H9 (cell line): ENCODE results near the gene PPAT. TPM values are rescaled to one million over a fixed set of nuclear protein-coding genes. Genes with fewer than 3 reads are reported as not detected.

Experiments
- DNase-seq: peaks from one replicate; pipeline ENCODE4 v3.0.0-alpha.2; 2017
- H2AFZ ChIP-seq: one replicate; pipeline ENCODE4 v1.6.1; 2013; ENCODE audit warnings: mild to moderate bottlenecking, low read length, control low read depth, moderate library complexity
- H2AK5ac ChIP-seq: 2 replicates; pipeline ENCODE4 v1.6.1; 2013; ENCODE audit warnings: low read length, control low read depth, mixed read lengths; ENCODE audit not compliant: insufficient read length
- H2BK120ac ChIP-seq: one replicate; pipeline ENCODE4 v1.6.1; 2013; ENCODE audit warnings: low read depth, mild to moderate bottlenecking, low read length, control low read depth, inconsistent platforms; ENCODE audit not compliant: poor library complexity, severe bottlenecking
- H2BK12ac ChIP-seq: 2 replicates; pipeline ENCODE4 v1.6.1; 2013; ENCODE audit warnings: low read length, control low read depth, mixed read lengths, low read depth; ENCODE audit not compliant: insufficient read length
- H2BK15ac ChIP-seq: 2 replicates; pipeline ENCODE4 v1.6.1; 2013; ENCODE audit warnings: low read depth, low read length, control low read depth
- H2BK20ac ChIP-seq: one replicate; pipeline ENCODE4 v1.6.1; 2013; ENCODE audit warnings: low read depth, mild to moderate bottlenecking, low read length, control low read depth, inconsistent platforms; ENCODE audit not compliant: poor library complexity, severe bottlenecking
- H2BK5ac ChIP-seq: 2 replicates; pipeline ENCODE4 v1.6.1; 2013; ENCODE audit warnings: low read length, control low read depth, mixed read lengths; ENCODE audit not compliant: insufficient read length
- H3K14ac ChIP-seq: 2 replicates; pipeline ENCODE4 v1.6.1; 2013; ENCODE audit warnings: low read length, control low read depth; ENCODE audit not compliant: insufficient read depth
- H3K18ac ChIP-seq: 2 replicates; pipeline ENCODE4 v1.6.1; 2013; ENCODE audit warnings: low read depth, mild to moderate bottlenecking, mixed read lengths, low read length, control low read depth; ENCODE audit not compliant: insufficient read length
- H3K23ac ChIP-seq: 2 replicates; pipeline ENCODE4 v1.6.1; 2013; ENCODE audit warnings: low read length, control low read depth, mixed read lengths, low read depth; ENCODE audit not compliant: insufficient read length
- H3K23me2 ChIP-seq: 2 replicates; pipeline ENCODE4 v1.6.1; 2013; ENCODE audit warnings: low read depth, mild to moderate bottlenecking, mixed read lengths, low read length, control low read depth; ENCODE audit not compliant: insufficient read length, poor library complexity, severe bottlenecking
- H3K27ac ChIP-seq: 2 replicates; pipeline ENCODE4 v1.5.1; 2013; ENCODE audit warnings: low read length, control low read depth, mixed read lengths, low read depth; ENCODE audit not compliant: insufficient read length
- H3K27me3 ChIP-seq: 2 replicates; pipeline ENCODE4 v1.6.1; 2013; ENCODE audit warnings: low read length, control low read depth, inconsistent platforms; ENCODE audit not compliant: insufficient read depth
- H3K4ac ChIP-seq: 2 replicates; pipeline ENCODE4 v1.6.1; 2013; ENCODE audit warnings: low read depth, mild to moderate bottlenecking, control low read depth, inconsistent platforms, low read length, moderate library complexity
- H3K4me1 ChIP-seq: 2 replicates; pipeline ENCODE4 v1.6.1; 2013; ENCODE audit warnings: low read length, control low read depth, inconsistent platforms; ENCODE audit not compliant: insufficient read depth
- H3K4me2 ChIP-seq: 2 replicates; pipeline ENCODE4 v1.6.1; 2013; ENCODE audit warnings: low read length, control low read depth, mixed read lengths; ENCODE audit not compliant: insufficient read length, insufficient read depth
- H3K56ac ChIP-seq: 2 replicates; pipeline ENCODE4 v1.6.1; 2013; ENCODE audit warnings: low read depth, mild to moderate bottlenecking, mixed read lengths, low read length, control low read depth; ENCODE audit not compliant: insufficient read length
- H3K79me1 ChIP-seq: 2 replicates; pipeline ENCODE4 v1.6.1; 2013; ENCODE audit warnings: low read depth, mild to moderate bottlenecking, moderate library complexity, low read length, control low read depth, inconsistent platforms; ENCODE audit not compliant: insufficient read depth, poor library complexity, severe bottlenecking
- H3K79me2 ChIP-seq: 2 replicates; pipeline ENCODE4 v1.6.1; 2013; ENCODE audit warnings: low read length, control low read depth, inconsistent platforms; ENCODE audit not compliant: insufficient read depth
- H3K9ac ChIP-seq: 2 replicates; pipeline ENCODE4 v1.6.1; 2013; ENCODE audit warnings: low read length, control low read depth, mixed read lengths; ENCODE audit not compliant: insufficient read length; ENCODE audit errors: extremely low read depth
- H3K9me3 ChIP-seq: one replicate; pipeline ENCODE4 v1.6.1; 2013; ENCODE audit warnings: low read depth, low read length, inconsistent platforms; ENCODE audit not compliant: control insufficient read depth
- H3T11ph ChIP-seq: one replicate; pipeline ENCODE4 v1.6.1; 2013; ENCODE audit warnings: mild to moderate bottlenecking, low read length, control low read depth, inconsistent platforms
- H4K20me1 ChIP-seq: one replicate; pipeline ENCODE4 v1.6.1; 2013; ENCODE audit not compliant: control insufficient read depth, insufficient read length, insufficient read depth
- H4K5ac ChIP-seq: 2 replicates; pipeline ENCODE4 v1.6.1; 2013; ENCODE audit warnings: low read depth, mild to moderate bottlenecking, mixed read lengths, low read length, control low read depth; ENCODE audit not compliant: insufficient read length
- H4K8ac ChIP-seq: replicated peaks from 2 replicates; pipeline ENCODE4 v1.6.1; 2013; ENCODE audit warnings: low read length, control low read depth, mixed read lengths, low read depth; ENCODE audit not compliant: insufficient read length
- H4K91ac ChIP-seq: 2 replicates; pipeline ENCODE4 v1.6.1; 2013; ENCODE audit warnings: low read depth, mild to moderate bottlenecking, moderate library complexity, mixed read lengths, low read length, control low read depth; ENCODE audit not compliant: insufficient read length
- H3K27ac Mint-ChIP-seq, 3 experiments: 2 replicates in 2 of 3; 3 replicates in 1 of 3; pipeline ENCODE4 v1.8.0; 2020 to 2021; ENCODE audit warnings: mixed read lengths in 3 of 3, mild to moderate bottlenecking in 1 of 3, moderate library complexity in 1 of 3
- H3K27me3 Mint-ChIP-seq: 2 replicates; pipeline ENCODE4 v1.8.0; 2021; ENCODE audit warnings: low read depth, mild to moderate bottlenecking, moderate library complexity, mixed read lengths
- H3K36me3 Mint-ChIP-seq, 3 experiments: 2 replicates in 2 of 3; 3 replicates in 1 of 3; pipeline ENCODE4 v1.8.0; 2020 to 2021; ENCODE audit warnings: low read depth in 3 of 3, mixed read lengths in 3 of 3; ENCODE audit not compliant: insufficient read depth in 1 of 3
- H3K4me1 Mint-ChIP-seq, 2 experiments: 2 replicates each; pipeline ENCODE4 v1.8.0; 2020; ENCODE audit warnings: mixed read lengths in 2 of 2
- H3K4me3 Mint-ChIP-seq, 2 experiments: 2 replicates in 1 of 2; 3 replicates in 1 of 2; pipeline ENCODE4 v1.8.0; 2020 to 2021; ENCODE audit warnings: mild to moderate bottlenecking in 2 of 2, mixed read lengths in 2 of 2, moderate library complexity in 1 of 2
- H3K9me3 Mint-ChIP-seq, 2 experiments: 2 replicates in 1 of 2; 3 replicates in 1 of 2; pipeline ENCODE4 v1.8.0; 2020; ENCODE audit warnings: mild to moderate bottlenecking in 2 of 2, mixed read lengths in 2 of 2, moderate library complexity in 1 of 2
- CTCF ChIP-seq: fragments of 200-600 bp; sonication (generic); conservative IDR thresholded peaks from 3 replicates; pipeline ENCODE4 v1.8.0; 2021; ENCODE audit warnings: antibody characterized with exemption, mild to moderate bottlenecking
- total RNA-seq: library from RNA; stranded (reverse); gene quantifications from 2 replicates; pipeline ENCODE4 v1.2.1, GENCODE V29; 2021

Gene PPAT
- total RNA-seq, 1 experiment from 2014 or later, result 77.1 TPM

GRCh38 chr4:56433280-56433679 lies 2.1 kb downstream of the PPAT start:
- no peak overlapping the region for H3K23ac ChIP-seq
- no peak overlapping the region for H3T11ph ChIP-seq
- H3K4ac ChIP-seq, result no peak overlapping the region
- H3K79me1 ChIP-seq, result no peaks in the 10 kb centered on the region
- H4K8ac ChIP-seq, result no peak overlapping the region
- H3K9ac ChIP-seq, result peak overlapping the region; percentile 42
- no peaks in the 10 kb centered on the region for H3K9me3 ChIP-seq
- H2BK12ac ChIP-seq, result no peak overlapping the region
- H3K27ac Mint-ChIP-seq, result peak overlapping the region in 1 of 3 experiments; percentile 88; a peak in 1 of 7 replicates
- peaks cover 17 to 32% of the 10 kb centered on the region in 2 experiments for H3K4me1 Mint-ChIP-seq
- no peak for TF ChIP-seq CTCF
- H2BK120ac ChIP-seq, result no peak overlapping the region
- no peak overlapping the region for H2AFZ ChIP-seq
- H2AK5ac ChIP-seq, result no peak overlapping the region
- no peak overlapping the region for H3K14ac ChIP-seq
- H3K56ac ChIP-seq, result no peak overlapping the region
- peaks cover 4% of the 10 kb centered on the region for H4K20me1 ChIP-seq
- peaks cover 1% of the 10 kb centered on the region; the same call in 1 of the 2 replicates for H3K27me3 Mint-ChIP-seq
- peak overlapping the region; percentile 97 to 100 for H3K4me3 Mint-ChIP-seq
- peak overlapping the region; percentile 97 for H3K4me2 ChIP-seq
- H2BK15ac ChIP-seq, result no peak overlapping the region
- no peaks in the 10 kb centered on the region for H3K27me3 ChIP-seq
- no peak overlapping the region for H4K5ac ChIP-seq
- peaks cover 4% of the 10 kb centered on the region for H3K23me2 ChIP-seq
- no peak for DNase-seq
- H3K4me1 ChIP-seq, result no peaks in the 10 kb centered on the region
- H3K27ac ChIP-seq, result no peak overlapping the region
- H3K18ac ChIP-seq, result no peak overlapping the region
- no peak overlapping the region for H2BK20ac ChIP-seq
- no peak overlapping the region for H2BK5ac ChIP-seq
- peaks cover 0 to 3% of the 10 kb centered on the region in 2 experiments; a peak in 2 of 5 replicates for H3K9me3 Mint-ChIP-seq
- H4K91ac ChIP-seq, result no peak overlapping the region
- H3K79me2 ChIP-seq, result peaks cover 58% of the 10 kb centered on the region
- peaks cover 5 to 17% (median 13%) of the 10 kb centered on the region in 3 experiments for H3K36me3 Mint-ChIP-seq
